ENCODE data around the gene TUBB6.

TUBB6 gene

GRCh38 chr18:12283256-12283655, 24.8 kb upstream of the TUBB6 start:
- H3K27ac ChIP-seq = no peak overlapping the region
- no peak for TF ChIP-seq CTCF (conservative IDR thresholded peaks at IDR 0.05)

DNA sequence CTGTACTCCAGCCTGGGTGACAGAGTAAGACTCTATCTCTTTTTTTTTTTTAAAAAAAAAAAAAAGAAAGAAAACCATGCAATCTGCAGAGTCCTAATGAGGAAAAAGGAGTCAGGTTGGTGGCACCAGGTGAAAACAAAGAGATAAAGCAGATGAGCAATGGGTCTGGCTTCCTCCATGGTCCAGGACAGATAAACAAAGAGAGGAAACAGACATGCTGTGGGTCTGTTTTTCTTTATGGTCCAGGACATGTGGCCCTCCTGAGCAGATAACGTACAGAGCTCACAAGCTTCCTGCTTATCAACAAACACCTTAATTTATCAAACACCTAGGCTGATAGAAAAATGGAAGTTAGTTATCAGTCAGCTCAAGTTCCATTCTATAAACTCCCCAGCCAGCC, 24.4 kb upstream of the TUBB6 start:
- TF ChIP-seq CTCF (conservative IDR thresholded peaks at IDR 0.05) = no peak
- no peak overlapping the region for H3K27ac ChIP-seq

DNA sequence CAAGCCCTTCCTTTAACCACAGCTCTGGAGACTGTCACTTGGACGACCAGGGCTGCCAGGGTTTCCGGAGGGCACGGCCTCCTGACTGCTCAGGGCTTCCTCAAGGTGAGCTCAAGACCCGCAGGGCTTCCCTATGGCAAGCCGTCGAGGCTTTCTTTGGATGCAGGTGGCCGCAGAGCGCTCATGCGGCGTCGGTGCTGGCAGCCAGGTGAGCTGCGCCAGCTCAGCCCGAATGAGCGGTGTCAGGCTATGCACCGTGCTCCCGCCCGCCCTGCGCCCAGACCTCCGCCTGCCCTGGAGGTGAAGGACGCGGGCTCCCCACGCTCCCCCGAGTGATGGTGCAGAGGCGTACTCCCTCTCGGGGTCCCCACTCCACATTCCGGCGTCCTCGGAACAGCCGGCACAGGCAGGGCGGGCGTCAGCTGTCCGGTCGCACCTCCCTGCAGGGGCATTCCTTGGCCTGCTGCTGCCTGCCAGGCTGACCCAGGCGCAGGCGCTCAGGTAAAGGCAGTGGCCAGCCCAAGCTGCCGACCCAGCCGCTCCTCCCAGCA, 20.8 kb upstream of the TUBB6 start:
- no peak overlapping the region for H3K27ac ChIP-seq
- no peak for TF ChIP-seq CTCF (conservative IDR thresholded peaks at IDR 0.05)

DNA sequence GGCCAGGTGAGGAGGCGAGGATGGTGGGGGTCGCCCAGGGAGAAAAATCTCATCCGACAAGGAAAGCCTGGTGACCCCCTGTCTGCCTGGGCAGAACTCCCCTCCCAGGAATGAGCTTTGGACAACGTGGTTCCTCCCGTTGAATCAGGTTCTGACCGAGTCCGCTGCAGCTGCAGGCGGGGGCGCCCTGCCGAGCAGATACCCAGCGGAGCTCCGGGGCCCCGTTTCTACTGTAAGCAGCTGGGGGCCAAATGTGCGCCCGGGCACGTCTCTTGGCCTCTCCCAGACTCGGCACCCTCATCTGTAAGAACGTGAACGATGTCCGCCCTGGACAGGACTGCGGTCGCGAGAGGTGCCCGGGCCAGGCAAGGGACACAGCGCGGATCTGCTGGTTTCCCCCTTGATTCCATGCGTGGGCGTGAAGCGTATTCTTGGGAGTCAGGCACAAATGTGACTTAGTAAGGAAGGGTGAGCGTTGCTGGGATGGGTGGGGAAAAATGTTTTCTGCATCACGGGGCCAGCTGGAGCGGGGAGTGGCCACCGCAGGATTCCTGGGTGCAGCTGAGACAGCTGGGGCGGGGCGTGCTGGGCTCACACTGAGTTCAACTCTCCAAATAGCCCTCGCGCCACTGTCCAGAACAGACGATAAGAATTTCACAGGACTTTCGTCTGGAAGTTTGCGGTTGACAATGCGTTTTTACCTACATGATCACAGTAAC, 20.2 kb upstream of the TUBB6 start:
- TF ChIP-seq CTCF (conservative IDR thresholded peaks at IDR 0.05) = no peak
- H3K27ac ChIP-seq = no peak overlapping the region

DNA sequence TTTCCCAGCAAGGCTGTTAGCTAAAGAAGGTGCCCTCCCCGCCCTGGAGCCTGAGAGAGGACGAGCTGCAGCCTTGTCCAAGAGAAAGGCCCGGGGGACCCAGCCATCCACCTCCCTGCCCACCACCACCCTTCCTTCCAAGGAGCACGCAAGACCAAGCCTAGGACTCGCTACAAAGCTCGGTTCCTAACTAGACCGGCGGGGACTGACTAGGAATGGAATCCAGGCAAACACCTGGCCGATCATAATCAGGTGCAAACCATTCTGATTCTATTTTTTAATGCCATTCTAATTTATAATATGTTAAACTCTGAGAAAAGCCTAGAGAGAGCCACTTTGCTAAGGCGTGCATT, 19.7 kb upstream of the TUBB6 start:
- no peak overlapping the region for H3K27ac ChIP-seq
- no peak for TF ChIP-seq CTCF (conservative IDR thresholded peaks at IDR 0.05)

DNA sequence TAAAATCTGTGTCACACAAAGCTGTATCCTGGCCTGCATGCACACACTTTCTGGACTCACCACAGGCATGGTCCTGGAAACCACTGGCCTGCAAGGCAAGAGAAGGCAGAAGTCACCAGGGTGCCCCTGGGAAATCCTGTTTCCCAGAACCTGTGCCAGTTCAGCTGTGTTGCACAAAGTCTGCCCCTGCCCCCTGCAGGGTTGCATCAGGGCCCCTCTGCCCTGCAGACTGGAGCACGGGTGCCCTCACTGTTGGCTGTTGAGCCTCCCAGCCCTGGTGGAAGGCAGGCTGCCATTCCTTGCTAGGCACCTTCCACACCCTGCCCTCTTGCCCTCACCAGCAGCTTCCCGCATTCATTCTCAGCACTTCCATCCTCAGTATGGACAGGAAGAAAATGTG, 18.0 kb upstream of the TUBB6 start:
- no peak overlapping the region for H3K27ac ChIP-seq
- TF ChIP-seq CTCF (conservative IDR thresholded peaks at IDR 0.05) = no peak

GRCh38 chr18:12291161-12291560, 16.9 kb upstream of the TUBB6 start:
- no peak for TF ChIP-seq CTCF (conservative IDR thresholded peaks at IDR 0.05)

More at GRCh38 chr18:12291161-12291560, 16.9 kb upstream of the TUBB6 start:
- peak overlapping the region; percentile 66 for H3K27ac ChIP-seq
